Activated CD4-positive, alpha-beta T cell treated with anti-CD3 and anti-CD28 coated beads for 24 hours (primary cell): ENCODE measurements around the gene TNPO3.
A peak's percentile ranks its signal among the peaks of the same experiment; 100 is the strongest.

Source experiments
- DNase-seq, 2 donors: peaks; one replicate each; pipeline ENCODE4 v3.0.0-alpha.2; 2020; ENCODE audit warnings: low read depth in 2 of 2

TNPO3 gene

DNA sequence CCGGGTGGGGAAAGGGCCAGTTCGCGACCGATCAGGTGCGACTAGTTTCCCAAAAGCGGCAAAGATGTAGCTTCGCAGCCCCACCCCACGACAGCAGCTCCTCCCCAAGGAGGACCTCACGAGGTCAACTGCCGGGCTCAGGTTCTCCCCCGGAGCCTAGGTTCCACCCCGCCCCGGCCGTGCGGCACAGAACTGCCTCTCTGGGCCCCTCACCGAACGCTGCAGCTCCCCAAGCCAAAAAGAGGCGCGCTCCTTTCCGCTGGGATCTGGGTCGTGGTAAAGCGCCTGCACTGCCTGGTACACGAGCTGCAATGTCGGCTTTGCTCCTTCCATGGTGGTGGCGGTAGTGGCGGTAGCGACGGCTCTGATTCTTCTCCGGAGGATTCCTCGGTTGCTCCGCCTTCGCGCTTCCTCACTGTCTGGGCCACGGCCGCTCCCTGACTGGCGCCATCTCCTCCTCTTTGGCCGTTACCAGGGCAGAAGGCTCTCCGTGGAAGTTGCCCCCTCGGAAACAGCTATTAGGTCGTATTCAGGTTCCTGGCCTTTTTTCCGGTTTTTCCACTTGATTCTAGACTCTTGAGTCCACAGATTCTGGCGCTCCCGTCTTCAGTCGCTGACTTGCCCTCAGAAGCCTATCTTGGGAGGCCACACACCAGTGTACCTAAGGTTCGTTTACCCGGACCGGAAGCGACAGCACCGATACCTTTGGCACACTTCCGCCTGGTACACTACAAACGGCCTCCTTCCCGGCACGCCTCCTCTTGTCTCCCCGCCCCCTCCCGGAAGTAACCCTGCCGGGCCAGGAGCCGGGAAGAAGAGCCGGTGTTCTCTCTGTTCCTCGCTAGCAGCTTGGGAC lies at the start of gene TNPO3:
Gene TNPO3, minus strand, starts transcription at position 674 of the 856 bp plus-strand sequence. Its CDS starts 341 bp downstream, at position 333.
- DNase-seq: peak; percentile 90 to 91

DNA sequence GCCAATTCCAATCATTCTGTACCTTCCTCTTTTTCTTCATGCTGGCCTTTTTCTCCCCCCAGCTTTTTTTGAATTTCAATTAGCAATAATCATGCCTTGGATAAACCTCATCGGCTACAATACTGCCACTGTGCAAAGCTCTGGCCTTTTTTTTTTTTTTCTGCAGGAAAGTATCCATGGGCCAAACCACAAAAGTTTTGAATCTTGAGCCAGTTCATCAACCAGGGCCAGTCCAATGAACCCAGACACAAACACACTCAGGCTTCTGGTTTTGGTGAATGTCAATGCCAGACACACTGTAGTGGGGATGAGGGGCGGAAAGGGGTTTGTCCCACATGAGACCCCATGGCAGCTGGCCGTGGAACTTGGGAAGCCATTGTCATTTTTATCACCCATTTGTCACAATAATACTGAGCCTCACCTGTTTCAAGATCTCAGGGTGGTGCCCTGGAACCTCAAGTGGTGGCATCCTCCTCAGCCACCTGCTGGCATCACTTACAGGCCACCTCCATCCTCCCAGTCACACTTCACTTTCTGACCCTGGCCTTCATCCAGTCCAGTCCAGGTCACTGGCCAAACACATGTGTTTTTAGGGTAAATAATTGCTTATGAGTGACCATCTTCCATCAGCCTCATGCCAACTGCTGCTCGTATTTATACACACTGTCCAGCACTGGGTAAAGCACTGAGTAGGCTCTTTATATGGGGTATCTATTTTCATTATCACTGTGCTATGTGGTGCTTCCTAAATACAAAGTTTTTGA lies 48.8 kb upstream of the TNPO3 start:
- no peak for DNase-seq

DNA sequence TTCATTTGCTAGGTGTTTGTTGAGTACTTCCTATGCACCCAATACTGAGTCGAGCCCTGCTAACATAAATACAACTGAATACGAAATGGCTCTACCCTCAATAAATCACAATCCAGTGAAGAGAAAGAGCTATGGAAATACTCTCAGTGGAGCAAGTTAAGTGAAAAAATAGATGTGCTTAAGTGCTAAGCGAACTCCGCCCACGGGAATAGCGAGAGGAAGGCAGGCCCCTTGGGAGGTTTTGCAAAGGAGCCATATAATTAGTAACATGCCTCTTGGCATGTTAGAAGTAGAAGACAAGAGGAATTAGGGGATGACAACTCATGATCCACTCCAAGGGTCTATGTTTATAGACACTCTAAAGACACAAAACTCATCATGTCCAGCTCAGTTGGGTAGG lies 46.8 kb upstream of the TNPO3 start:
- DNase-seq: no peak

DNA sequence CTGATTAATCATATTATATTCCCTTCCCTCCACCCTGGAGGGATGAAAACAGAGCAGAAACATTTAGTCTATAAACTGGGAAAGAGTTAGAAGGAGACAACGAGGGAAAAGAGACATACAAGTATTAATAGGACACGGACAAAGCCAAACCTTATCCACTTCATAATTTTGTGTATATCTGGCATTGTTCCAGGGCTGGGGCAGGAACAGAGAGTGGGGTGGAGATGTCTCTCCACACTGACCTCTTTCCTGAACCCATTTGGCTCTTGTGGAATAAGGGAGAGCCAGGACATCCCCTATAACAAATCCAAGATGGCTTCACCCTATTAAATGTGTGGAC lies 45.9 kb upstream of the TNPO3 start:
- DNase-seq: no peak

DNA sequence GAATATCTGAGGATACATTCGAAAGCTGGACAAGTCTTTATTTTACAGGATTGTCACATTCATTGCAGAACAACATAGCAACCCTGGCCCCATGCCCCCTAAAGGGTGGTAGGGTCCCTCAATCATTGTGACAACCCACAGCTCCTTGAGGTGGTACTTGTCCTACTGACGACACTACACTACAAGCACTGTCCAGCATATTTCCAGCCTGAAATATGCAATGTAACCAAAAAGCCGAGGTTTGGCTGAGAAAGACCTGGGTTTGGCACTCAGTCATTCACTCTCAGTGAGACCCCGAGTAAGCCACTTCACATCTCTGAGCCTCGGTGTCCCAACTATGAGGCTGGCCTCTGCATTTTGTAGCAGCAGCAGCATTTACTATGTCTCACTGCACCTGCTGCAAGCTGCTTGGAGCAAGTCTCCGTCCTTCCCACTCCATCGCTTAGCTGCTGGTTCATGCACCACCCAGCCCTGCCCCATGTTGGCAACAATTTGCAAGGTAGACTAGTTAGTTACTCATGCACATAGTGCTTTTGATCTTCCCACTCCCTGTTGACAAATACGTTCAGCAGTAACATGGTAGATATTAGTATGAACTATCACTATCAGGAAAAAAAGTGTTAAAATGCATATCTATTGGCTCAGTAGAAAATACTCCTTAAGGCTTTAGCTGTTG lies 43.6 kb upstream of the TNPO3 start:
- DNase-seq: no peak

DNA sequence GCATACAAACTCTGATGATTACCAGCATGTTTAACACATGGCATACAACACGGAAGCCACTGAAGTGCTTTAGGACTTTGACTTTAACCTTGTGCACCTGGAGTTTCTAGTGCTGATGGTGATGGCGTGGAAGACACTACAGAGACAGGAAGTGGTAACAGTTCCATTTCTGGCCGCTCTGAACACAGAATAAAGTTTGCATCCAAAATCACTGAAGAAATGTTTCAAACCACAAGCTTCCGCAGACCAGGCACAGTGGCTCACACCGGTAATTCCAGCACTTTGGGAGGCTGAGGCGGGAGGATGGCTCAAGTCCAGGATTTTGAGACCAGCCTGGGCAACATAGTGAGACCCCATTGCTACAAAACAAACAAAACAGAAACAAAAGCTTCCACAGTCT lies 40.3 kb upstream of the TNPO3 start:
- DNase-seq: no peak

DNA sequence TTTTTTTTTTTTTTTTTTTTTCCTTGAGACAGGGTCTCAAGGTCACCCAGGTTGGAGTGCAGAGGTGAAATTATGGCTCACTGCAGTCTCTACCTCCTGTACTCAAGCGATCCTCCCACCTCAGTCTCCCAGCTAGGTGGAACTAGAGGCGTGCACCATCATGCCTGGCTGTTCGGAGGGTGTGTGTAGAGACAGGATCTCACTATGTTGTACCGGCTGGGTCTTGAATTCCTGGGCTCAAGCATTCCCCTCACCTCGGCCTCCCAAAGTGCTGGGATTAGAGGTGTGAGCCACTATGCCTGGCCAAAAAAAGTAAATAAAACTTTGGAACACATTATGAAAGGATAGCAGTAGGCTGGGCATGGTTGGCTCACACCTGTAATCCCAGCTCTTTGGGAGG lies 39.6 kb upstream of the TNPO3 start:
- no peak for DNase-seq

DNA sequence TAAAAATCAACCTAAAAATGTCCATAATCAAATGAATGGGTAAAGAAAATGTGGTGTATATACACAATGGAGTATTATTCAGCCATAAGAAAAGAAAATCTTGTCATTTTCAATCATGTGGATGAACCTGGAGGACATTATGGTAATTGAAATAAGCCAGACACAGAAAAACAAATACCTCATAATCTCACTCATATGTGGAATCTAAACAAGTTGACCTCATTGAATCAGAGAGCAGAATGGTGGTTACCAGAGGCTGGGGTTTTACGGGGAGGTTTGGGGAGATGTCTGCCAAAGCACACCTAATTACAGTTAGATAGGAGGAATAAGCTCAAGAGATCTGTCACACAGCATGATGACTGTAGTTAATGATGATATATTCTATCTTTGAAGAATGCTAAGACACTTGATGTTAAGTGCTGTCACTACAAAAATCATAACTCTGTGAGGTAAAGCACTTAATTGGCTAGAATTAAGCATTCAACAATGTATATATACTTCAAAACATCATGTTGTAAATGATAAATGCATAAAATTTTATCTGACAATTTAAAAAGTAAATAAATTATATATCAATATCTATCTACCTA lies 39.1 kb upstream of the TNPO3 start:
- DNase-seq: no peak

DNA sequence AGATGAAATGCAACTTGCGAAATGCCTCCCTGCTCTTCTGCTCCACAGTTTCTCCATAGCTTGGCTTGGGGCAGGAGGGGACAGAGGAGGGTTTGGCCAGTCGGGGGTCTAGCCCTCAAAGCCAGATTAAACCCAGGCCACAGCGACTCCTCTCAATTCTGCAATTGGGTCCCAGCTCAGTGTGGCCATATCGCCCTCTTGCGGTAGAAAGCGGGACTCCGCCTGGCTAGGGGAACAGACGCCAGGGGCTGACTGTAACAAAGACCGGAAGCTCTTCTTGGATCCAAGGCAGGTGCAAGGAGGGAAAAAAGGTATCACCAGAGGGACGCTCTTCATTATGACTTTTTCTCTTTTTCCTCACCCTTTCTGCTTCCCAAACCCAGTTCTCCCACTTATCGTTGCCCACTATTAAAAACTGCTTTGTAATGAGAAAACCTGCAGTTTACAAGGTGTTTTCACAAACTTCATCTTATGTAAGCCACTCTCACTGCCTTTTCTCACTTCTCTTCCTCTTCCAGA lies 36.6 kb upstream of the TNPO3 start:
- DNase-seq: peak; percentile 86 to 94

DNA sequence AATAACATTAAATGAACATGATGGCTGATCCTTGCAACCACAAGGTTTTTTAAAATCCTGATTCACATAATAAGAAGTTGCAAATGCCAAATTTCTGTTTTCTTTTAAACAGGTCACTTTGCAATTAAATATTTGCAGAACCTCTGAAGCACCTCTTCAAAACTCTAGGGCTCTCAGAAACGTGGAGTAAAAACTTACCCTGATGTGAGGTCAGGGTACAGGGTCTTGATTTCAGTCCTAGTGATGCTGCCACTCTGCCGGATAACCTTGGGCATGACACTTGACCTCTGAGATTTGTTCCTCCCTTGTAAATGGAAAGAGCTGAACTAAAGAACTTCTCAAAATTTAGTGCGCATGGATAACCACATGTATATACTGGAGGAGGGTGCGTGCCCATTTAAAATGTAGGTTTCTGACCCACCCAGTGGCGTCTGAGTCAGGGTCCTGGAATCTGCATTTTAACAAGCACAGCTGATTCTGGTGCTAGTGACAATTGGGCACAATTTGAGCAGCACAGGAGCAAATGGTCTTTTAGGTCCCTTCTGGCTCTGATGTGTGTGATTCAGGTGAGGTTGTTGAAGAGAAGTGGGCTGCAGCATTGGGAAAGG lies 35.5 kb upstream of the TNPO3 start:
- no peak for DNase-seq

DNA sequence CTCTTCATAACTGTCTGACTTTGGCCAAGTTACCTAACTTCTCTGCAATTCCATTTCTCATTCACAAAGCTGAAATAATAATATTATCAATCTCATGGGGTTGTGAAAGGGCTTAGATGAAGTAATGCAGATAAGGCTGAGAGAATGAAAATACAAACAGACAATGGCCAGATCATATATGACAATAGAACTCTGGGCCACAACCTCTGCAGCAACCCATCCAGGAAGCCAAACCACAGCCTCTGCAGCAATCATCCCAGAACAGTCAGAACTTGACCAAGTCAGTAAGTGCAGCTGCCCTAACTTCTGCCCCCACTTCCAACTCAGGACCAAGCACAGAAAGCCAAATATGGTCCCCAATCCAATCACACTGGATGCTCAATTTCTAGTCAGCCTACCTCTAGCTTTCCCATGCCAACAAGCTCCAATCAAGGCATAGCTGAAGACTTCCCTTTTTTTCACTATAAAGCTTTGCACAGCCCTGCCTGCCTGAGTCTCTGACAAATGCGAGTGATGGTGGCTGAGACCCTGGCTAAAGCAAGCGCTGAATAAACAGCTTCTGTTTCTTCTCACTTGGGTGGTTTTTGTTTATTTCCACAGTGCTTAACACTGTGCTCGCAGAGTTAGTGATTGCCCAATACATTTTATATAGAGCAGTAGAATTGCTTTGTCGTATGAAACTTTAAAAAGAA lies 34.8 kb upstream of the TNPO3 start:
- DNase-seq: no peak

DNA sequence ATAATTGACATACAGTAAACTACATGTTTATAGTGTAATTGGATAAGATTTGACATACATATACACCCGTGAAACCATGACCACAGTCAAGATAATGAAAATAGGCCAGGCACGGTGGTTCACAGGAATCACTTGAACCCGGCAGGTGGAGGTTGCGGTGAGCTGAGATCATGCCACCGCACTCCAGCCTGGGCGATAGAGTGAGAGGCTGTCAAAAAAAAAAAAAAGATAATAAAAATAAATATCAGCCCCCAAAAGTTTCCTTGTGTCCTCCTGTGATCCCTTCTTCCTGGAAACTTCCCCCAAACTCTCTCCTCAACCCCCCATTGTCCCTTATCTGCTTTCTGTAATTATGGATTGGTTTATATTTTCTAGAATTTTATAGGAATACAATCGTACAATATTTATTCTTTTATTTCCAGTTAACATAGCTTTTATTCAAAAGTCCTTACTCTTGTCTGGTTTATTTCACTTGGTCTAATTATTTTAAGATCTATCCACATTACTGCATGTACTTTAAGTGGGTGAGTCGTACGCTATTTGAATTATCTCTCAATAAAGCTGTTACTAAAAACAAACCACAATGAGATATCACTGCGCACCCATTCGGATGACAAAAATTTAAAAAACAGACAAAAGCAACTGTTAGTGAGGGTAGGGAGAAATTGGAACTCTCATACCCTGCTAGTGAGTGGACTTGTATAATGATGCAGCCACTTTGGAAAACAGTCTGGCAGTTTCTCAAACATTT lies 30.1 kb upstream of the TNPO3 start:
- DNase-seq: no peak

DNA sequence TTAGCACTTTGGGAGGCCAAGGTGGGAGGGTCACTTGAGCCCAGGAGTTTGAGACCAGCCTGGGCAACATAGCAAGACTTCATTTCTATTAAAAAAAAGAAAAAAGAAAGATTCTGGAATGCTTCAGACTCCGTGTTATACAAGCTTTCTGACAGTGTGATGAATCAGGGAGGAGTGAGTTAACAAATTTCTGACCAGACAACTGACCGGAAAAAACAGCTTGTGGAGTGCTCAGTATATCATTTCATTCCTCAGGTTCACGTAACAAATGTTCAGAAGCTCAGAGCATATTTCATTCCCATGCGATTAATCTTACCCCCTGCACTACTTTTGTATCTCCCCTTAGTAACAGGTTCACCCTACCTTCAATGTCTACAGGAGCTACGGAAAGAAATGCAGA lies 28.6 kb upstream of the TNPO3 start:
- DNase-seq: no peak

DNA sequence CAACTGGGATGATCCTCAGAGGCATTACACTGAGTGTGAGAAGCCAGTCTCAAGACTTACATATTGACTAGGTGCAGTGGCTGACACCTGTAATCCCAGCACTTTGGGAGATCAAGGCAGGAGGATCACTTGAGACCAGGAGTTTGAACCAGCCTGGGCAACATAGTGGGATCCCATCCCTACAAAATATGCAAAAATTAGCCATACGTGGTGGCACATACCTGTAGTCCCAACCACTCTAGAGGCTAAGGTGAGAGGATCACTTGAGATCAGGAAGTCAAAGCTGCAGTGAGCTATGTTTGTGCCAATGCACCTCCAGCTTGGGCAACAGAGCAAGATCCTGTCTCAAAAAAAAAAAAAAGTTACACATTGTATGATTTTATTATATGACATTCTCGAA lies 23.5 kb upstream of the TNPO3 start:
- DNase-seq: no peak

DNA sequence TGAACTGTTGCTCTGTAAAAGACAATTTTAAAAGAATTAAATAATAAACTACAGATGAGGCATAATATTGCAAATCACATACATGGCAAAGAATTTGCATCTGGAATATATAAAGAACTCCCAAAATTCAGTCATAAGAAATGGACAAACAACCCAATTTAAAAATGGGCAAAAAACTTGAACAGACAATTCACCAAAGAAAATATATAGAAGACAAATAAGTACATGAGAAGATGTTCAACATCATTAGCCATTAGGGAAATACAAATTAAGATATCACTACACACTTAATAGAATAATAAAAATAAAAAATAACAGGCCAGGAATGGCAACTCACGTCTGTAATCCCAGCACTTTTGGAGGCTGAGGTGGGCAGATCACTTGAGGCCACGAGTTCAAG lies 22.0 kb upstream of the TNPO3 start:
- DNase-seq: no peak

DNA sequence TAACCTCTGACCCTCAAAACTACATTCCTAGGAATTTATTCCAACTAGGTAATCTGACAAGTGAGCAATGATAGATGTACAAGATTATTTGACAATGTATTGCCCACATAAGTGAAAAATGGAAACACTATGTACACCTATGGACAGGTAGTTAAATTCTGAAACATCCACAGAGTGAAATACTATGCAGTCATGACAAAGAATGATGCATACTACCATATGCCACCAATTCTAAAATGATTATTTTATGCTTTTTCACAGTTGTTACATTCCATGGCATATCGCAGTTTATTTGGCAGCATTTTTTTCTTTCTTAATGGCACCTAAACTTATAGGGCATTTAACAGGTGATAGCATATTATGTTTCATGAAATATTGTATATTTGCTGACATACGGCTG lies 20.1 kb upstream of the TNPO3 start:
- no peak for DNase-seq

DNA sequence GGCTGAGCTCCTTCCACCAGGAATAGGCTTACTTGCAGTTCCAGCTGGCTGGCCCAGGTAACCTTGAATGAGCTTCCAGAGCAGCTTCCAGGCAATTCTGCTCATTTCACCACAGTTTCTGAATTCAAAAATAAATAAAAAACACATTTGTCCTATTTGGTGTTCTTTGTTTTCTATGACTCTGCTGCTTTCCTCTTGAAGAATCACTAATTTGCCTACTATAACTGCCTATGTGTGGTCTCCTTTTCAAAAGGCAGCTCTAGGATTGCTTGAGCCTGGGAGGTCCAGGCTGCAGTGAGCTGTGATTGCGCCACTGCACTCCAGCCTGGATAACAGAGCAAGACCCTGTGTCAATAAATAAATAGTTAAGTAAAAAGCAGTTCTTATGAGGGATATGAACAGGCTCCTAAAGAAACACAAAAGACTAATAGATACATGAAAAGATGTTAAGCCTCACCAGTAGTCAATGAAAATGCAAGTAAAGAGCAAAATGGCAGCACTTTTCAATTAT lies 19.5 kb upstream of the TNPO3 start:
- DNase-seq: no peak

DNA sequence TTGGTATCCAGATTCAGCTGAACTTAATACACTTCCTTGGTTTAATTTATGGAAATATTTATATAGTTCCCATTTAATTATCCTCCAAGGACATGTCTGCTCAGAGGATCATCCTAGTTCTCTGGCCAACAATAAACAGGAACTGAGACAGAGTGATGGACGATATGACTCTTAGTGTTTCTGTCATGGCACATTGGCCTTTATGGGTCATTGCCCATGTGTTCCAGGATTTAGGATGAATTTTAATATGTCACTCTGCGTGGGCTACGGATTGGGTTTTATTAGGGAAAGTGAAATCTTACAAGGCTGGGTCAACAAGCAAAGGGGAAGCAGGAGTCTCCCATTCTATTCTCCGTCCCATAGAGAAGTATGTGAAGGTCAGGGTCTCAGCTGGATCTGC lies 18.8 kb upstream of the TNPO3 start:
- no peak for DNase-seq

DNA sequence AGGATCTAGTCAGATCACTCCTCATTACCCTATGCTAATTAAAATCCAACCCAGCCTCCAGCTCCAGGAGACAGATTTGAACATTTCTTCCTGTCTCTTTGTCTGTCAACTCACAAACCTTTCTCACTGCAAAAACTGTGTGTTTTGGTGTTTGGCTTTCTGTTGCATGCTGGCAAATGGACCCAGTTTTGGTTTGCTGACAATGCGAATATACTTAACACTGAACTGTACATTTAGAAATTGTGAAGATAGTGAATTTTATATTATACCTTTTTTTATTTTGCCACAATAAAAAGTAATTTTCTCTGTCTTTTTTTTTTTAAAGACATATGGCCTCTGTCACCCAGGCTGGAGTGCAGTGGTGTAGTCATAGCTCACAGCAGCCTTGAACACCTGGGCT lies 18.3 kb upstream of the TNPO3 start:
- DNase-seq: no peak

DNA sequence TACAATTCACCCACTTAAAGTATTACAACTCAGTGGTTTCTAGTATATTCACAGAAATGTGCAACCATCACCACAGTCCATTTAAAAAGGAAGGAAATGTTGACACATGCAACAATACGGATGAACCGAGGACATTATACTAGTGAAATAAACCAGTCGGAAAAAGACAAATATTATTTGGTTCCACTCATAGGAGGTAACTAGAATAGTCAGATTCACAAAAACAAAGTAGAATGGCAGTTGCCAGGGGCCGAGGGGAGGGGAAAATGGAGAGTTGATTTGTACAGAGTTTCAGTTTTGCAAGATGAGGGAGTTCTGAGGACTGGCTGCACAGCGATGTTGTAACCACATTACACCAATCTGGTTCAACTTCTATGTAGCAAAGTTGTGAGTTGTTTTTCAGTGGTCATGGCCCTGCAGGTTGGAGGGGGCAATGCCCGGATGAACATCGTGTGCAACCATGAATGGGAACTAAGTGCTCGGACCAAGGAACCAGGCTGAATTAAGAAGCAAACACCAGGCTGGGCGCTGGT lies 17.6 kb upstream of the TNPO3 start:
- DNase-seq: no peak
